Ovary (tissue), 3 donors: ENCODE data around the gene BANP.

Experiments used
- CTCF ChIP-seq, 3 donors: fragments of 450-650 bp in 2 of 3; fragments of 200-600 bp in 1 of 3; IDR thresholded peaks; one replicate each; pipeline versions ENCODE4 v1.5.1 to v1.8.0; 2016 to 2022; ENCODE audit warnings: antibody characterized with exemption in 3 of 3, mild to moderate bottlenecking in 1 of 3
- POLR2A ChIP-seq: fragments of 450-650 bp; IDR thresholded peaks from one replicate; pipeline ENCODE4 v1.6.1; 2017; ENCODE audit warnings: antibody characterized with exemption, mild to moderate bottlenecking, moderate library complexity
- donor health status: DM: no; HTN: no; CAD: no.

GRCh38 chr16:88008840-88009239 lies 57.6 kb downstream of the BANP start:
- TF ChIP-seq CTCF (IDR thresholded peaks at IDR 0.05), result no peak
- TF ChIP-seq POLR2A, result no peak
